Medulla oblongata (tissue), 1 donor: ENCODE measurements around the gene TIAM1.

Source experiments
- DNase-seq: peaks from one replicate; pipeline ENCODE4 v3.0.0-alpha.2; 2015; ENCODE audit errors: extremely low spot score

The TIAM1 gene

GRCh38 chr21:31173881-31174555 lies 170.0 kb downstream of the TIAM1 start:
- DNase-seq: peak; percentile 72

DNA sequence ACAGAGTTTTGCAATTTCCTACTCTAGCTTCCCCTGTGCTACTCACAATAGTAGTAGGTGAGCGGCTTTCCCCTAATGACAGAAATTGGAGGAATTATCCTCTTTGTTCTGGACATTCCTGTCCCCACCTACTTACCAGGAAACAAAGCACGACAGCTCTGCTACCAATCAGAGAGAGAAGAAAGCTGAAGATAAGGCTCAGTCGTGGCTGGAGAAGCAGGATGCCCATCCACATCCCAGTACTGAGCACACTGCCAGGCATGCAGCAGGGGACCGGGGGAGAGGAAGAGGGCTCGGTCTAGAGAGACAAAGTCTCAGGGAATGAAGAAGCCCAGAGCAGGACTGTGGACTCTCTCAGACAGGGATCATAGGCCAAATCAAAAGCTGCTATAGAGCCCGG lies 171.7 kb downstream of the TIAM1 start:
- no peak for DNase-seq

- DNase-seq: no peak
Measured at GRCh38 chr21:31164713-31165694, 179.1 kb downstream of the TIAM1 start.

- DNase-seq: peak; percentile 41
Measured at GRCh38 chr21:31162827-31163226, 181.2 kb downstream of the TIAM1 start.

DNA sequence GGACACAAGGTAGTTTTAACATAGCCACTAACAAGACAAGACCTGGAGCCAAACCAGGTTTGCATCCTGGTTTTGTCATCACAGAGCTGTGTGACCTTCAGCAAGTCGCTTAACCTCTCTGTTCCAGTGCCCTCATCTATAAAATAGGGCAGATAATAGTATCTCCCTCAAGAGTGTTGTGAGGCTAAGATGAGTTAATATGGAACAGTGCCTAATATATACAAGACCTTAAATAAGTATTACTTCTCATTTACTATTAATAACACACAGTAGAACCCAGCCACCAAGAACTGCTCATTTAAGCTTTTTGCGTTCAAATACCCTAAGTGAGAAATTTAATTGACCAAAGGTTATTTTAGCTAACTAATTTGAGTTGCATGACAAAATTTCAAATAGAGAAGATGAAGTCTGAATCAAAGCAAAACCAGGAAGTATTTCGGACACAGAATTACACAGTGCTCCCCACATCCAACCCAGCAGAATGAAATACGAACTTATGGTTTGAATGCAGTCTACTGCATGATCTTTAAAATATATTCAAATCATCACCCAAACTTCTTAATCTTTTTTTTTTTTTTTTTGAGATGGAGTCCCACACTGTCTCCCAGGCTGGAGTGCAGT lies 181.9 kb downstream of the TIAM1 start:
- DNase-seq: peak; percentile 63

DNA sequence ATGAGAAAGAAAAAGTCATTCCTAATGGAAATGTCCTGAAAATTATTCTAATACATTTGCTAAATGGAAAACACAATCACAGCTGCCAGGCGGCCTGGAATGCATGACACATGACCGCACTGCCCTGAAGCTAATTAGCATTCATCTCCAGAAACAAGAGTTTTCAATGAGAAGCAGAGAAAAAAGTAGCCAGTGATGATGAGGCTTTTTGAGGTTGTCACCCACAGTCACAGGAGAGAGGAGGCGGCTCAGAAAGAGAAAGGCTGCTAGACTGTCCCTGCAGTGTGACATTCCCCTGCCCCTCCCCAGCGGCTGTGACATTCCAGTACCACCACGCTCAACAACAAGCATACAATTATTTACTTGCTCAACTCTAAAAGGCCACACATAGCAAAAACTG lies 182.9 kb downstream of the TIAM1 start:
- peak; percentile 87 for DNase-seq

GRCh38 chr21:31159808-31160207 lies 184.3 kb downstream of the TIAM1 start:
- DNase-seq: peak; percentile 60

- peak; percentile 80 for DNase-seq
Measured at GRCh38 chr21:31158789-31159581, 185.1 kb downstream of the TIAM1 start.

DNA sequence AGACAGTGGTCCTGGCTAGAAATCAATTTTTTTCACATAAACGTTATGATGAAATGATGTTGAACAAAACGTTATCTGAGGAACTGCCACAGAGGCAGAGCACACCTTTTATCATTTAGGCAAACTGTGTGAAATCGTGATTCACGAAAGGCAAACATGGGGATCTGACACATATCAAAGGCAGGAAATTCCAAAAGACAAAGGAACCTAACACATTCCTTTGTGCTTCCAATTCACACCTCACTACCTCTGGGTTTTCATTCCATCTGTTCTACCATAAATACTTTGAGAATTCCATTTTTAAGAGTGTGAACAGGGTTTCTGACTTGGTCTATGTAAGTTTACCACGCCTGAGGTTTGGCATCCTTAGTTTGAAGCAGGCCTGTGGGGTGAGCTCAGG lies 186.3 kb downstream of the TIAM1 start:
- no peak for DNase-seq

DNA sequence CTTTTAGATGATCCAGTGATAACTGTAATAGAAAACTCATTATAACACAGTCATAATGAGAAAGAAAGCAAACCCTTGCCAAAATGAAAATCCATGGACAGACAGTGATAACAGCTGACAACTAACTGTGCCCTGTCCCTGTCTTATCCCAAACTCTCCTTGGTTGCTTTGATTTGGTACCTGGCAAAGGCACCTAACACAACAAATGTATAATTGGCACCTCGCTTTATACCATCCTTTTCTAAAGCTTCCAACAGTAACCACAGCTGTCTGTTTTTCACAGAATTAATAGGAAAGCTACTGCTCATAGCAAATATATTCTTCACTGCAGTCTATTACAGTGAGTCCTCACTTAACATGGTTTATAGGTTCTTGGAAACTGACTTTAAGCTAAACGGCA lies 187.4 kb downstream of the TIAM1 start:
- no peak for DNase-seq

GRCh38 chr21:31156169-31156568 lies 187.9 kb downstream of the TIAM1 start:
- DNase-seq: no peak

DNA sequence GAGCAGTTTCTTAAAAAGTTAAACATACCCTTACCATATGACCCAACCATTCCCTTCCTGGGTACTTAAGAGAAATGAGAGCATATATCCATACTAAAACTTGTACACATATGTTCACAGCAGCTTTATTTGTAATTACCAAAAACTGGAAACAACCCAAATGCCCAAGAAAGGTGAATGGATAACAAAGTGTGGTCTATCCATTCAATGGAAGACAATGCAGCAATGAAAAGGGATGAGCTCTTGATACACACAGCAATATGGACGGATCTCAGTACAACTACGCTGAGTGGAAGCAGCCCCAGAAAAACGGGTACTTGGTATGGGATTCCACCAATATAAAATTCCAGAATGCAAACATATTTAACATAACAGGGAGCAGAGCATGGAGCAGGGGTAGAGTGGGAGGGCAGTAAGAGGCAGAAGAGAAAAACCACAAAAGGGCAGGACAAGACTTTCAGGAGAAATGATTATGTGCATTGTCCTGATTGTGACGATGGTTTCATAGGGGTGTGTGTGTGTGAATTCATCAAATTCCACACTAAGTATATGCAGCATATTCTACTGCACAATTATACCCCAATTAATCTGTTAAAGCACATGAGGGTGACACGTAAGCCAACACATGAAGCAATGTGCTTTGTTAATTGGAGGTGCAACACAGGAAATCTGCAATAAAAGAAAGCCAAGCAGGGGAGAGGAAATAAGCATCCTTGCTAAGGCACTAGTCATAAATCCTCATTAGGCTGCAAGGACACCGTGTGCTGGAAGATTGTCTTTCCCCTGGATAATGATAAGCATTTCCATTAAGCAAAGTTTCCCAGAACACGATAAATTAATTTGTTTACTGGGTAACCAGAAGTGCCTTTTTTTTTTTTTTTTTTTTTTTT lies 192.7 kb downstream of the TIAM1 start:
- no peak for DNase-seq

GRCh38 chr21:31145274-31145673 lies 198.8 kb downstream of the TIAM1 start:
- DNase-seq: no peak

- DNase-seq: no peak
Measured at GRCh38 chr21:31143036-31143435, 201.0 kb downstream of the TIAM1 start.

GRCh38 chr21:31142600-31142999 lies 201.5 kb downstream of the TIAM1 start:
- DNase-seq: no peak

- no peak for DNase-seq
Measured at GRCh38 chr21:31141389-31142000, 202.6 kb downstream of the TIAM1 start.

GRCh38 chr21:31140676-31141075 lies 203.4 kb downstream of the TIAM1 start:
- DNase-seq: no peak

DNA sequence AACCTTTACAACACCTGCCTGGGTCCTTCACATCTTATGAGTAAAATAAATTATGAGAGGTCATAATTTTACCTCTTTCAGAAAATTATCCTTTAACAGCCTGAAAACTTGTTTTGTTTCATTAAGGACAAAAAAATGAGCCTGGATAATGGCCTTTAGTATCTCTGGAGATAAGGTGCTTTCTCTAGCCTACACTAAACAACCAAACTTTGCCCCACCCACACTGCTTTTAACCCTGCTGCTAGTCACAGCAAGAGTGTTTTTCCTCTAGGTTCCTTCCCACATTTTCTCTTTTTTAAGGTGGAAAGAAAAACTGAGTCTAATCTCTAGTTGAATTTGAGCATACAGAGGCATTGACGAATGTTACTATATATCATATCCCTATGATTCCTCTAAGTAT lies 204.0 kb downstream of the TIAM1 start:
- no peak for DNase-seq

- no peak for DNase-seq
Measured at GRCh38 chr21:31137960-31138359, 206.1 kb downstream of the TIAM1 start.

DNA sequence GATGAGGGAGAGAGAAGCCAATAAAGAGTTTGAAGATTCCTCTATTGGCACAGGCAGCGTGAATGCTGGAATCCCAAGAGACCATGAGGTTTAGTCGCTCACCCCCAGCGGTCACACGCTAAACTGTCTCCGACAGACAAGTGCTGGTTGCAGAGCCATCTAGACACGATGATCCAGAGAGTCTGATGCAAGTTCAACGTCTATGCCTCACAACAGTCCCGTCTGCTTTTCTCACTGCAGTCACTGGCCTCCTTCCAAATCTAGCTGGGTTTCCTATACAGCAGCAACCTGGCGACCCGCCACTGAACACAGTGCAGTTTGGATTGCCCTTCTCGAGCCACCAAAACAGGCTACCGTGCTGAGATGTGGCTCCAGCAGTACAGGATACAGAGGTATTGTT lies 207.2 kb downstream of the TIAM1 start:
- DNase-seq: peak; percentile 37
